NB4 (cell line): ENCODE results near the gene CASKIN2.

Experiments used
- CTCF ChIP-seq: IDR thresholded peaks from one replicate; pipeline ENCODE4 v1.5.1; 2012; ENCODE audit warnings: low read depth, low read length
- MAX ChIP-seq: IDR thresholded peaks from 2 replicates; pipeline ENCODE4 v1.6.1; 2011; ENCODE audit warnings: low read depth, low read length
- MYC ChIP-seq: IDR thresholded peaks from 2 replicates; pipeline ENCODE4 v1.6.1; 2011; ENCODE audit warnings: low read depth, low read length
- POLR2A ChIP-seq: IDR thresholded peaks from 2 replicates; pipeline ENCODE4 v1.6.1; 2011; ENCODE audit warnings: mild to moderate bottlenecking; ENCODE audit not compliant: insufficient read length; ENCODE audit errors: extremely low read depth

GRCh38 chr17:75465039-75465438 is 50.3 kb downstream of the CASKIN2 start:
- no peak for TF ChIP-seq POLR2A
- no peak for TF ChIP-seq CTCF
- TF ChIP-seq MAX = no peak
- no peak for TF ChIP-seq MYC
